ENCODE measurements around the gene TES.

TES gene

DNA sequence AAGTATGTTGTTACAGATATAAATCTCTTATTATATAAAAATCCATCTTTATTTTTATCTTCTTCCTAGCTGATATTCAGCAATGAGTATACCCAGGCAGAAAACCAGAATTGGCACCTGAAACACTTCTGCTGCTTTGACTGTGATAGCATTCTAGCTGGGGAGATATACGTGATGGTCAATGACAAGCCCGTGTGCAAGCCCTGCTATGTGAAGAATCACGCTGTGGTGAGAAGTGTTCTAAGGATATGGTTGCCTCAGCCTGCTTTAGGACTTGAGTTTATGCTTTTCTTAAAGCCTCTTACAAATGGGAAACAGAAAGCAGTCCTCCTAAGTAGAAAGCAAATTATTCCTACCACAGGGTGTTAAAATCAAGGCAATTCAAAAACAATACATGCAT, 41.9 kb downstream of the TES start:
- no peak for DNase-seq

DNA sequence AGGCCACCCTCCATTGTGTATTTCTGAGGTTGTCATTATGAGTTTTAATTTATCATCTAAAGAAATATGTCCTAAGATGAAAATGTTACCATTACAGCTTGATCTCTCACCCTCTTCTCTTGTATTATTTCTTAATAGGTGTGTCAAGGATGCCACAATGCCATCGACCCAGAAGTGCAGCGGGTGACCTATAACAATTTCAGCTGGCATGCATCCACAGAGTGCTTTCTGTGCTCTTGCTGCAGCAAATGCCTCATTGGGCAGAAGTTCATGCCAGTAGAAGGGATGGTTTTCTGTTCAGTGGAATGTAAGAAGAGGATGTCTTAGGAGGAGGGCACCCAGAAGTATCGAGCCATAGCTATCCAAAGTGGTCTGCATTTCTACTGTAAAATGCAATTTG, 46.8 kb downstream of the TES start:
- no peak for DNase-seq

DNA sequence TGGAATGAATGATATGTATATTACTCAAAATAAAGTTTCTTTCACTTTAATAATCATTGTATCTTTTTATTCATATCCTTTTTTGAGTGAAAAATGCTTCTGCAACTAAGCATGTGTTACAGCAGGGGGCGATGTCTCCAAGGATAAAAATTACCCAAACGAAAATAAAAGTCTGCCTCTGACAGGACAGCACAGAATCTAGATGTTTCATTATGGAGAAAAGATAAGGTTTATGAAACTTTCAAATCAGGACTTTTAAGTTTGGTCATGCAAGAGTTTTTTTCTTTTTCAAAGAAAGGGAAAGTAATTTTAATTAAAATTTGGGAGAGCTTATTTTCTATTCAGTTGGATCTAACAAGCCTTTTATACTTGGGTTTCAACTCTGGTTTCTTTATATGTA, 48.4 kb downstream of the TES start:
- no peak for DNase-seq

DNA sequence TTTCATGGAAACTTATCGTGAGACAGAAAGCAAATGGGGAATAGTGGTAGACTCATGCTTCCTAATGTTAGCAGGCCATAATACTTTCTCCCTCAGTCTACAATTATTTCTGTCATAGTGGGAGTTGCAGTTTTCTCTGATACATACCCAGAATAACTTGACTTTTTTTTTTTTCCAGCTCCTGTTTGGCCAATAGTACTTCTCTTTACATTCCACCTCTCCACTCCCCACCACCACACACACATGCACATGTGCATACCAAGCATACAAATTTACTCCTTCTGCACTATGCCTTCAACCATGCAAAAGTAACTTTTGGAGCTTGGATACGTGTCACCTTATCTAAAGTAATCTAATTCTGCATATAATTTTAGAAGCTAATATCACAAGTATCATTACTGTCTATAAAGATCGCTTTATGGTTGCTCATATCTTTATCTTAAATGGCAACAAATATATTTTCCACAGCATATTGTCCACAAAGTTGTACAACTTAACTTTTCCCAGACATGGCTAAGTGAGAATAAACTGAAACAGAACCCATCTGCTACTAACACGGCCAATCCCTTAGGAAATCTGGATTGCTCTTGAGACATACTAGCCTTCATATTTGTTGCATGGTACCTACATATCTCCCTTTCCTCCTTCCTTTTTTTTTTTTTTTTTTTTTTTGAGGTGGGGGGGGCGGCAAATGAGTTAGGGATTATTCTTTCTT, 49.0 kb downstream of the TES start:
- no peak for DNase-seq

DNA sequence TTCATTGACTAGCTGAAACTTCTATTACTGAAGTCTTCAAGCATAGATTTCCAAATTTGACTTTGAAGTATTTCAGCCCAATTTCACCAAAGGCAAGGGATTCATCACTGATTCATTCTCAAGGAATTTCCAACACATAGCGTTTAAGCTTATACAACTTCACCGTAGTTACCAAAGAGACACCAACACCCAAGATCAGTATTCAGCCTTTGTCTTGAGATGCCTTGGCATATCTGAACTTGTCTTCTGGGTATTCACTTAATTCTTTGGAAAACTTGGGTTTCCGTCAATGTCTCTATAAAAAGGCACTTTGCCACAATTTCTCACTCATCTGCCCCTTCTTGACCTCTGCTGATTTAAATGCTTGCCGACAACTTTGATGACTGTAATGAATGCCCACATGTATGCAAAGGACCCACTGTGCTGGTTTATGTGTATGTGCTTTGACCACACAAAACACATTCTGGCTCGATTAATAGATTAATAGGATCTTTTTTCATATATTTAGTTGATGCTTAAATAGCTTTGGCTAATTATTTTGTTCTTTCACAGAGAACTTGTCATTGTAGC, 49.6 kb downstream of the TES start:
- DNase-seq = no peak

DNA sequence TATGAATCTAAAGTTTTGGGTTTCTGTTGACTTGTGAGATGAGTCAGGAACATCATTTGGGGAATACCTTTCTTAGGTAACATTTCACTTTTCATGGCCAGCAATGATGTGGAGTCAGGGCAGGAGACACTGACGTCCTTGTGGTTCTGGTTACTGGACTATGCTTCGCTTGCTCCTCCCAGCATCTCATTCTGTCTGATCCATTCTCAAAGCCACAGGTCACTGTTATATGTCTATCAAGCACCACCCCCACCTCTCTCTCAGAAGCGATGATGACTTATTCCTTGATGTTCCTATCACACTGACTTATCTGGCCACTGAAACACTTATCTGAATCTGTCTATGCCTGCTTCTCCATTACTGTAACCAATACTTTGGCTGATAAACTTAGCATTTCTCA, 51.6 kb downstream of the TES start:
- no peak for DNase-seq

DNA sequence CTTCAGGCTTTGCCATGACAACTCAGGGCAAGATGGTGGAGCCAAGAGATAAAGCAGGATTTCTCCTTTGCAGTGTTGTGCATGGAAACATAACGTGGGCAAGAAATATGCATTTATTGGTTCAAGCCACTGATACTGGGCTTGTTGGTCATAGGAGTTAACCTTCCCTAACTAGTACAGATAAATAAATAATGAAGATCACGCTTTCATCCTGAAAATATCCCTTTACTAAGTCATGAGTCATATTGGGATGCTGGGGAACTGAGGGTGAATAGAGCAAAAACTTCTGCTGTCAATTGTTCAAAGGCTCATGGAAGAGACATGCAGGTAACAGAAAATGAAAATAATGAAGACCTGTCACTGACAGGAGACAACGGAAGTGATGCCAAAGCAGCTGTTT, 55.5 kb downstream of the TES start:
- no peak for DNase-seq

DNA sequence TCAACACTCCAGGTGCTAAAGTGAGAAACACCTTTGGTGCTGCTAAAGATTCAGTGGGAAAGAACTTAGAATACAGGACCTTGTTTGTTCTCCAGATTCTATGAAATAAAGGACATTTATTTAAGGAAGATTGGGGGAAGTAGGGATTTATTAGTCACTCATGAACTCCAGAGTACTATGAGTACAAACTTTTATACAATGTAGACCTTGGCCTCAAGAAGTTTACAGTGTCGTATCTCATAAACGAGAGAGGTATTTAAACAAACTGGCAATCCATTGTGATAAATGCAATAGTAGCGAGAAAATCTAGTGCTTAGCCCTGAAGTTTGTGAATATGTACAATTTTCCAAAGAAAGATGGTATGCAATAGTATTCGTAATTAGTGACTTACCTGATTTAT, 59.1 kb downstream of the TES start:
- no peak for DNase-seq

DNA sequence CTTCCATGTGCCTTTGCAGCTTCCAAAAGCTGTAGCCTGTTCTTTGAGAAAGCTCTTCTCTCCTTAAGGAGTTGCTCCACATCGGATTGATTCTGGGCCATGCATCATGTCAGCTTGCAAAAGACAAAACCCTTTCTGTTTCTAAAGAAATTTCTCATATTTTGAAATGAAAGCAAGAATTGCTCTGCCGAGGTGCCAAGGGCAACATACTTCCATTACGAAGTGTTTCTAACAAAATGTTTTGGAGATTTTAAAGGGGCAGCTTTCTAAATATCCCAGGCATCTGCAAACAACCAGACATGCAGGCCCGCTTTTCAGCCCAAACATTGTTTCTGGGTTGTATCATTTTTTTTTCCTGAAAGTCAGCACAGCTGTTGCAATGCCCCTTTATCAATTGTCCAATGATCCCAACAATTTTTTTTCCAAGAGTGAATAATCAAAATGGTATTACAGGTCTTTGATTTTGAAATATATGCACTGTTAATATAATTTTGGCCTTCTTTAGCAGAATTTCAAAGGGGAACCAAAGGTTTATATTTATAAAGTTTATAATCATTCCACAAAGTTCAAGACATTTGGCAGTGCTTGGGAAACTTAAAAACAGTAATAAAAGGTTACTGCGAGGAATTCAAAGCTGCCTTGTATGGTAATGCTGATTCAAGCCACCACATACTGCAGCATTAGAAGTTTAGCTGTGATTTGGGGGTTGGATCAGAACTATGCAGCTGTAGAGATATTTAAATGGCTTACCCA, 61.0 kb downstream of the TES start:
- no peak for DNase-seq

DNA sequence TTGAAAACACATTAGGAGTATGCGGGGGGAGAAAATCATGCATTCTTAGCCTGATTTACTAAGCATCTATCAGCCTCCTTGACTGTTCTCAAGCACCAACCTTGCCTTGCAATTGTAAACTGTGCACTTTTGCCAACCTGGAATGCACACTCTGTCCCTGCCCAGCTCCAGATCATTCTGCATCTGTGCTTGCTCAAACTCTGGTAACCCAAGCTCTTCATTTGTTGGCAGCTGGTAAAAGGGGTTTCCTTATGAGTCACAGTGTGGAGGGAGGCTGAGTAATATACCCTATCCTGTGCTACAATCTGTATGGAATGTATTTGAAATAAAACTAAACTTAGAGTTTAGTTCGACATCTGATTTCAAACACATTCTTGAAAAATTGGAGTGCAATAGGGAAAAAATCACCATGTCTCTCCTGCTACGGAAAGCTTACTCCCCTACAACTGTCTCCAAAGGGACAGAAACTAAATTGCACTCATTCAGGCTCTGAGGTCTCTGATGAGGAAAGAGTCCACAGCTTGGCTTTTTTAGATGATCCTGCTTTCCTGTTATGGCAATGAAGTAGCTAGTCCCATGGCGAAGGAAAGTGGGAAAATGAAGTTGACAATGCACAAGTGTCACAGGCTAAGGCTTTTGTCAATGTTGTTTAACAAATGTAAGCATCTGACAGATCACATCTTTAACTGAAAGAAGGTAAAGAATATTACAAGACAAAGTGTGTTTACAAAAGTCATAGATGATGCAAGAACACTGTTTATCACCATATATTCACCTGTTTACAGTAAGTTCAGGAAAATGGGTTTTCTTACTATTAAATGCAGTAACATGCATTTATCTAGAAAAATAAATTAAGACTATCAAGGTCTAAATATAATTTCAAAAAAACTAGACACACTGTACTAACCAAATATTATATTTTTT, 61.9 kb downstream of the TES start:
- no peak for DNase-seq

DNA sequence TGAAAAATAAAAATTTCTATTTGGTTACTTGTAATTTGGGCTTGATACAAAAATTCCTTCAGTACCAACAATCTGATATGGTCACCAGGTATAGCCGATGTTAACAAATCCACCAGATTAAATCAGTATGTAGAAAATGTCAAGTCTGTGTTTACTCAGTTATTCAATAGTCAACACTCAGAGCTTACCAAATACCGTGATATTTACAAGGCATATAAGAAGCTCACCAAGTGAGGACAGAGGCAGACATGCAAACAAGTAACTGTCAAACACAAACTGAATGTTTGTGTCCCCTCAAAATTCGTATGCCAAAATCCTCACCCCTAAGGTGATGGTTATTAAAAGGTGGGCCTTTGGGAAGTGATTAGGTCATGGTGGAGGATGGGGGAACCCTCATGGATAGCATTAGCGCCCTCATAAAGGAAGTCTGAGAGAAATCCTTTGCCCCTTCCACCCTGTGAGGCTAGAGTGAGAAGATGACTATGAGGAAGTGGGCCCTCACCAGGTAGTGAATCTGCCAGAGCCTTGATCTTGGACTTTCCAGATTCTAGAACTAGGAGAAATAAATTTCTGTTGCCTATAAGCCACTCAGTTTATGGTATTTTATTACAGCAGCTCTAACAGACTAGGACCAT, 63.1 kb downstream of the TES start:
- no peak for DNase-seq

DNA sequence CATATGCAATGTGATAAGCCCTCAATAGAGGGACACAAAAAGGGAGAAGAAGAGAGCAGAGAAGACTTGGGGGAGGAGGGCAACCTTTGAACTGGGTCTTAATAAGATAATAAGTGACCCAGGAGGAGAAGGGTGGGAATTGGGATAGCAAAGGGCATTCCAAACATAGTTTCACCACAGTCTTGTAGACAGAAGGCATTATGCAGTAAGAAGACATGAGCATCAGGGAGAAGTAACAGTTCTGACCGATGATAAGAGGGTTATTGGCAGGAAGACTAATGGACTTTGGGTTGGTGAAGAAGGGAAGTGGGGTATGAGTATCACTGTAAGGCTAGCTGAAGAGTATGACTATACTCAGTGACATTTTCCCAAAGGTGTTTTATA, 63.6 kb downstream of the TES start:
- no peak for DNase-seq

DNA sequence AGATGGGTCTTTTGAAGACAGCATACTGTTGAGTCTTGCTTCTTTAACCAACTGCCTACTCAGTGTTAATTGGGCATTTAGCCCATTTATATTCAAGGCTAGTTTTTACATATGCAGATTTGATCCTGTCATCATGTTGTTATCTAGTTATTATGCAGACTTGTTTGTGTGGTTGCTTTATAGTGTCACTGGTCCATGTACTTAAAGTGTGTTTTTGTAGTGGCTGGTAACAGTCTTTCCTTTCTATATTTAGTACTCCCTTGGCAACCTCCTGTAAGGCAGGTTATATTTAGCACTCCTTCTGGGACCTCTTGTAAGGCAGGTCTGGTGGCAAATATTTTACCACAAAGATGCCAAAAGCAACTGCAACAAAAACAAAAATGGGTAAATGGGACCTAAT, 66.7 kb downstream of the TES start:
- DNase-seq = no peak

DNA sequence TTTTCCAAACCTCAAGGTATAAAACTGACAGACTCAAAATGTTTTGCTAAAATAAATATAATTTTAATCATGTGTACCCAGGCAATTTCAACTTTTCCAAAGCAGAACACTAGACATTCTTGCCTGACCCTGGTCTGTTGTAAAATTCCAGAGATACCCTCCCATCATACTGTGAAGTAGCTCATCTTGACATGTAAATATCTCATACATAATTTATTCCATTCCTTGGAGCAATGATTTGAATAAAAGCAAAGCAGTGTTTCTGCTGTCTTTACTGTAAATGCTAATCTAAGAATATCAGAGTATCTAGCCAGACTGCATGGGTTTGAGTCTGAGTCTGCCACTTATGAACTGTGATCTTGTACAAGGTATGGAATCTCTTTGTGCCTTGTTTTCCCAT, 68.9 kb downstream of the TES start:
- DNase-seq = no peak

DNA sequence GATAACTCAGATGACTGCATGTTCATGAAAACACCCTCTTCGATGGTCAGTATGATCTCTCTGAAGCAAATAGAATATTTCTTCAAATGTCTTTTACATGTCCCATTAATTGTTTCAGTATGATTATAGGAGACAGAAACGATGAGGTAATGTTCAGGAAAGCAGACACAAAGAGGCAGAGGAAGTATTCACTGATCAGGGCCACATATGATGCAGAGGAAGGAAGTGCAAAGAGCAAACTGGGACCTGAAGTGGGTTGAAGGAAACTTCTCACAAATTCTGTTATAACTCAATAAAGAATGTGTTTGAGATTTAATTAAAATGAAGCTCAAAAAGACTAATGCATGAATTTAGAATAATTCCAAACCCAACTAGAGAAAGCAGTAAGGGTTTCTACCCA, 70.5 kb downstream of the TES start:
- no peak for DNase-seq

DNA sequence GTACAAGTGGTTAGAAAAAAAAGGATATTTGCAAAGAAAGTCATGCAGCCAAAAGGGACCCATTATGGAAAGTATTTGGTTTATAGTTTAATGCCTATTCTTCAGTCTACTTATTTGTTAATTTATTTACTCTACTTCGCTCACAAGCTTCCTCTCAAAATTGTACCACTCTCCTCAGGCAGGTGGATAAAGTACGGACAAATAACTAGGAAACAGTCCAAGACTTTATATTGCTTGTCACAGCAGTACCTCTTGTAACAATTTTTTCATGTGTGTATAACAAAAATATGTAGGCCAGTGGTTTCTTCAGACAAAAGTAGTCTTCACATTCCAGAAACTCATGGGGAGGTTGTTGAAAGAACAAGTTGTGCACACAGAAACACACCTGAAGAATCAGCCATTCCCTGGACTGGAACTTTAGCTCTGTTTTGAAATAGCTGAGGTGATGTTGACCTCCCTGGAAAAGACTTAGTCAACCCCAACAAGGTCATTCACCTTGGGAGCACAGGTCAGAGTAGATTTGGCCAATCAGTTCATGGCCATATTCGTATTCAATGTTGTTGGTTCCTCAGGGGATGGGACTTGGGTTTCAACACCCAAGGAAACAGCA, 73.4 kb downstream of the TES start:
- no peak for DNase-seq

DNA sequence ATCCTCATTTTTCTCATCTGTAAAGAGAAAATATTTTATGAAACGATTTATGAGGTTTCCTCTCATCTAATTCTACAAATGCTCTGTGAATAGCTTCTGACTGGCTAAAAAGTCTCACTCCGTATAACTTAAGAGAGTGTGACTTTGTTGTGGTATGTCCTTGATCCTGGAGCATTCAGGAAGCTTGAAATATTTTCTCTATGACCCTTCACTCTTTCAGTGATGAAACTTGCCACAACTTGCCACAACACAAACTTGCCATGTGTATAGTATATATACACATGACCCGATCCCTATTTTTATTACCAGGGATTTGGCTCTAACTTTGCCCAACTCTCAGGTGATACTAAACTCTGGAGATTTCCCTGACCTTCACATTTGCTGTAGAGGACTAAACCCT, 74.1 kb downstream of the TES start:
- no peak for DNase-seq

DNA sequence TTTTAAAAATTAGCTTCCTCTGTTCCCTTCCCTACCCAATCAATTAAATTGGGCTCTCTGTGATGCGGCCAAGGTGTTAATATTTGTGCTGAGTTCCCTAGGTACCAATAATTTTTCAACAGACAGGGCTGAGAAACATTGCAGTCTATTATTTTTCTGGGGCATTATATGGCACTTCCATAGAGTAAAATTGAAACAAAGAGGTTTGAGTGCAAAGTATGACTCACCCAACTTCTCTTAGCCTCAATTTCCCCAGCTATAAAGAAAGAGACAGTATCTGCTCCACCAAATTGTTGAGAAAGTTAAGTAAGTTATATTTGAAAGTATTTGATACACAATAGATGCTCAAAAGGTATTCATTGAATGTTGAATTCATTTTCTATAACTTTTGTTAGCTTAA, 74.9 kb downstream of the TES start:
- no peak for DNase-seq

DNA sequence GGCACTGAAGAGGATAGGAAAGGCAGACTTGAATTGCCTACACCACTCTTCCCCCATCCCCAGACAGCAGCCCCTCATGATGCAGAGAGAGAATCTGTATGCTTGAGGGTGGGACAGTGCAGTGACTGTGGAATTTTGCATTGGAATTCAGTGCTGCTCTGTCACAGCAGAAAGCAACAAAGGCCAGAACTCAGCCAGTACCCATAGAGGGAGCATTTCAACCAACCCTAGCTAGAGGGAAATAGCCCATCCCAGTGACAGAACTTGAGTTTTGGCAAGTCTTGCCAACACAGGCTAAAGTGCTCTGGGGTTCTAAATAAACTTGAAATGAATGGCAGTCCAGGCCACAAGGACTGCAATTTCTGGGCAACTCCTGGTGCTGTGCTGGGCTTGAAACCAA, 80.4 kb downstream of the TES start:
- DNase-seq = no peak

DNA sequence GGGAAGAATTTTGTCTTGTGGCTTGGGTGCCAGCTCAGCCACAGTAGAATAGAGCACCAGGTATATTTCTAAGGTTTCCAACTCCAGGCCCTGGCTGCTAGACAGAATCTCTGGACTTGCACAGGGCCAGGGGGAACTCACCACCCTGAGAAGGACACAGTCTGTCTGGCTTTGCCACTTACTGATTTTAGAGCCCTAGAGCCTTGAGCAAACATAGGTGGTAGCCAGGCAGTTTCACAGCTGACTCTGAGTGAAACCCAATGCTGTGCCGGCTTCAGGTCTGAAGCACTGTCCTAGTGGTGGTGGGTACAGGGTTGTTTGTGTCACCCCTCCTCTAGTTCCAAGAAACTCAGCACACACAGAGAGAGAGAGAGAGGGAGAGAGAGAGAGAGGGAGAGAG, 81.6 kb downstream of the TES start:
- DNase-seq = no peak

DNA sequence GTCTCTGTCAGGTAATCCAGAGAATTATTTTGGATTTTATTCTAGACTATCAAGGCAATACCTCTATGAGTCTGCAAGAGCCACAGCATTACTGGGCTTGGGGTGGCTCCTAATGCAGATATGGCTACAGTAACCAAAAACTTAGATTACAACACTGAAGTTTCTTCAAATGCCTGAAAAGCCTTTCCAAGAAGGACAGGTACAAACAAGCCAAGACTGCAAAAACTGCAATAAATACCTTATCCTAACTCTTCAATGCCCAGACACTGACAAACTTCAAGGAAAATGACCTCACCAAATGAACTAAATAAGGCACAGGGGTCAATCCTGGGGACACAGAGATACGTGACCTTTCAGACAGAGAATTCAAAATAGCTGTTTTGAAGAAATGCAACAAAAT, 82.0 kb downstream of the TES start:
- DNase-seq = no peak

DNA sequence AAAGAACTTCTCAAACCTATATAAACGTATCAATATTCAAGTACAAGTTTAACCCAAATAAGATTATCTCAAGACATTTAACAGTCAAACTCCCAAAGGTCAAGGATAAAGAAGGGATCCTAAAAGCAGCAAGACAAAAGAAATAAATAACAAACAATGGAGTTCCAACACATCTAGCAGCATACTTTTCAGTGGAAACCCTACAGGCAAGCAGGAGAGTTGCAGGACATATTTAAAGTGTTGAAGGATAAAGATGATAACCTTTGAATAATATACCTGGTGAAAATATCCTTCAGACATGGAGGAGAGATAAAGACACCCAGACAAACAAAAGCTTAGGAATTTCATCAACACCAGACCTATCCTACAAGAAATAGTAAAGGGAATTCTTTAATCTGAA, 82.8 kb downstream of the TES start:
- no peak for DNase-seq

DNA sequence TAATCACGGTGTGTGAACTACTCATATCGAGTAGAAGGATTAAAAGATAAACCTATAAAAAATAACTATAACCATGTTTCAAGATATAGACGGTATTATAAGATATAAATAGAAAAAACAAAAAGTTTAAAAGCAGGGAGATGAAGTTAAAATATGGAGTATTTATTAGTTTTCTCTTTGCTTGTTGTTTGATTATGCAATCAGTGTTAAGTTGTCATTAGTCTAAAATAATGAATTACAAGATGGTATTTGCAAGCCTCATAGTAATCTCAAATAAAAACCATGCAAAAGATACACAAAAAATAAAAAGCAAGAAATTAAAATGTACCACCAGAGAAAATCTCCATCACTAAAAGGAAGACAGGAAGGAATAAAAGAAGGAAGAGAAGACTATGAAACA, 83.3 kb downstream of the TES start:
- no peak for DNase-seq

Measured in activated effector memory CD4-positive, alpha-beta T cell treated with Interleukin-2 at 50 U/mL for 16 hours (primary cell).